WTC11 (cell line): ENCODE data around the gene TBX10. TPM values are rescaled to one million over a fixed set of nuclear protein-coding genes. Genes with fewer than 3 reads are reported as not detected.

Experiments
- ETV6 ChIP-seq: sonication (generic); formaldehyde crosslinking; IDR thresholded peaks from 2 replicates; pipeline ENCODE4 v1.8.1; 2022; ENCODE audit warnings: mild to moderate bottlenecking, missing genetic modification reagents
- FOXP1 ChIP-seq: sonication (generic); formaldehyde crosslinking; IDR thresholded peaks from 2 replicates; pipeline ENCODE4 v1.8.0; 2022; ENCODE audit warnings: missing genetic modification reagents, mild to moderate bottlenecking, moderate library complexity, borderline replicate concordance
- JAZF1 ChIP-seq: fragments of 250-450 bp; sonication (Bioruptor Pico); IDR thresholded peaks from 2 replicates; pipeline ENCODE4 v1.9.0; 2021; ENCODE audit warnings: moderate library complexity, mild to moderate bottlenecking, inconsistent platforms
- KAT7 ChIP-seq: sonication (generic); formaldehyde crosslinking; IDR thresholded peaks from 2 replicates; pipeline ENCODE4 v1.8.1; 2023; ENCODE audit warnings: missing genetic modification reagents, mild to moderate bottlenecking, borderline replicate concordance
- PRRX2 ChIP-seq: fragments of 250-450 bp; sonication (Bioruptor Pico); IDR thresholded peaks from 2 replicates; pipeline ENCODE4 v1.8.0; 2021; ENCODE audit warnings: mild to moderate bottlenecking
- ZBTB21 ChIP-seq: sonication (generic); formaldehyde crosslinking; IDR thresholded peaks from 2 replicates; pipeline ENCODE4 v1.8.1; 2023; ENCODE audit warnings: mild to moderate bottlenecking, missing genetic modification reagents, borderline replicate concordance
- ZNF671 ChIP-seq: fragments of 250-450 bp; sonication (Bioruptor Pico); IDR thresholded peaks from 2 replicates; pipeline ENCODE4 v1.8.0; 2021; ENCODE audit warnings: mild to moderate bottlenecking
- total RNA-seq: library from RNA; stranded (reverse); gene quantifications from 3 replicates; pipeline ENCODE4 v1.2.3, GENCODE V29; 2021
- TF ChIP-seq, protein P1 (sequence below): fragments of 250-450 bp; sonication (Bioruptor Pico); IDR thresholded peaks from 2 replicates; pipeline ENCODE4 v1.9.0; 2021; ENCODE audit warnings: mild to moderate bottlenecking
- TF ChIP-seq, protein P2 (sequence below): sonication (generic); formaldehyde crosslinking; IDR thresholded peaks from 2 replicates; pipeline ENCODE4 v1.8.0; 2023; ENCODE audit warnings: missing genetic modification reagents, mild to moderate bottlenecking, borderline replicate concordance
- TF ChIP-seq, protein P3 (sequence below): sonication (generic); formaldehyde crosslinking; IDR thresholded peaks from 2 replicates; pipeline ENCODE4 v1.8.1; 2022; ENCODE audit warnings: mild to moderate bottlenecking, moderate library complexity, missing genetic modification reagents
- TF ChIP-seq, protein P4 (sequence below): fragments of 200-600 bp; IDR thresholded peaks from 2 replicates; pipeline ENCODE4 v1.8.0; 2022; ENCODE audit warnings: antibody characterized with exemption
- TF ChIP-seq, protein P5 (sequence below): fragments of 250-450 bp; sonication (Bioruptor Pico); IDR thresholded peaks from 2 replicates; pipeline ENCODE4 v1.8.0; 2021; ENCODE audit warnings: mild to moderate bottlenecking
- TF ChIP-seq, protein P6 (sequence below): sonication (generic); formaldehyde crosslinking; IDR thresholded peaks from 2 replicates; pipeline ENCODE4 v1.8.0; 2022; ENCODE audit warnings: mild to moderate bottlenecking, missing genetic modification reagents

TBX10 gene
- total RNA-seq, 1 experiment from 2014 or later, result not detected

DNA sequence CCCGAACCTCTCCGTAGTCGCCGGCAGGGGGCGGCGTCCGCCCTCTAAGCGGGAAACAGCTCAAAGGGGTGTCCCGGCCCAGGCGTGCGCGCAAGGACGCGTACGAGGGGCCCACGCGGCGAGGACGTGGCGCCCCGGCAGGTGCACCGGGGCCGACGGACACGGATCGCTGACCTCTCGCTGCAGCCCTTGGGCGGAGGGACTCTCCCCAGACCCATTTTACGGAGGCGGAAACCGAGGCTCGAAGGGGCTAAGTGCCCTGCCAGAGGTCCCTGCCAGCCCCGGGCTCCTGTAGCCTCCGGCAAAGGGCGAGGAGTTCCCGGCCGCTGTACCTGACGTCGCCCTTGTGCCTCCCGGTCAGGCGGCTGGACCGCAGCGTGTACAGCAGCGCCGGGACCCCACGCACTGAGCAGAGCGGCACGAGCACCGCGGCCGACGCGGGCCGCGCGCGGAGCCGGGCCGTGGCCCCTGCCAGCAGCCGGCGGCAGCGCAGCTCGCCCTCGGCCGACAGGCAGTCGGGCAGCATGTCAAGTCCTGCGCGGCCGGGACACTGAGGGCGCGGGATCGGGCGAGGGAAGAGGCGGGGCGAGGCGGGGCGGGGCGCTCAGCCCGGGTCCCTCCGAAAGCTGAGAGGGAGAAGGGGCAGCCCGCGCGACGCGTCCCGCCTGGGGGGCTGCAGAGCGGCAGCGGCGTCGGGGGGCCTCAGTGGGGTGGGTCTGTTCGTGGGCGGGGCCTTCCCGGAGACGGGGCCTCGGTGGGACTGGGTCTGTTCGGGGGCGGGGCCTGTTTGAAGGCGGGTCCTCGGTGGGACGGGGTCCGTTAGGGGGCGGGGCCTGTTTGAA is 10.0 kb downstream of the TBX10 start, which contains the start of gene NUDT8 (continued):
- TF ChIP-seq, protein P1, sequence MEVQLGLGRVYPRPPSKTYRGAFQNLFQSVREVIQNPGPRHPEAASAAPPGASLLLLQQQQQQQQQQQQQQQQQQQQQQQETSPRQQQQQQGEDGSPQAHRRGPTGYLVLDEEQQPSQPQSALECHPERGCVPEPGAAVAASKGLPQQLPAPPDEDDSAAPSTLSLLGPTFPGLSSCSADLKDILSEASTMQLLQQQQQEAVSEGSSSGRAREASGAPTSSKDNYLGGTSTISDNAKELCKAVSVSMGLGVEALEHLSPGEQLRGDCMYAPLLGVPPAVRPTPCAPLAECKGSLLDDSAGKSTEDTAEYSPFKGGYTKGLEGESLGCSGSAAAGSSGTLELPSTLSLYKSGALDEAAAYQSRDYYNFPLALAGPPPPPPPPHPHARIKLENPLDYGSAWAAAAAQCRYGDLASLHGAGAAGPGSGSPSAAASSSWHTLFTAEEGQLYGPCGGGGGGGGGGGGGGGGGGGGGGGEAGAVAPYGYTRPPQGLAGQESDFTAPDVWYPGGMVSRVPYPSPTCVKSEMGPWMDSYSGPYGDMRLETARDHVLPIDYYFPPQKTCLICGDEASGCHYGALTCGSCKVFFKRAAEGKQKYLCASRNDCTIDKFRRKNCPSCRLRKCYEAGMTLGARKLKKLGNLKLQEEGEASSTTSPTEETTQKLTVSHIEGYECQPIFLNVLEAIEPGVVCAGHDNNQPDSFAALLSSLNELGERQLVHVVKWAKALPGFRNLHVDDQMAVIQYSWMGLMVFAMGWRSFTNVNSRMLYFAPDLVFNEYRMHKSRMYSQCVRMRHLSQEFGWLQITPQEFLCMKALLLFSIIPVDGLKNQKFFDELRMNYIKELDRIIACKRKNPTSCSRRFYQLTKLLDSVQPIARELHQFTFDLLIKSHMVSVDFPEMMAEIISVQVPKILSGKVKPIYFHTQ (CRISPR knock-in tag), result peak; percentile 73; the same call in 1 of the 2 replicates
- peak; percentile 75; the same call in 1 of the 2 replicates for TF ChIP-seq FOXP1 (CRISPR knock-in tag)
- peak; percentile 23; the same call in 1 of the 2 replicates for TF ChIP-seq ZNF671
- TF ChIP-seq, protein P2, sequence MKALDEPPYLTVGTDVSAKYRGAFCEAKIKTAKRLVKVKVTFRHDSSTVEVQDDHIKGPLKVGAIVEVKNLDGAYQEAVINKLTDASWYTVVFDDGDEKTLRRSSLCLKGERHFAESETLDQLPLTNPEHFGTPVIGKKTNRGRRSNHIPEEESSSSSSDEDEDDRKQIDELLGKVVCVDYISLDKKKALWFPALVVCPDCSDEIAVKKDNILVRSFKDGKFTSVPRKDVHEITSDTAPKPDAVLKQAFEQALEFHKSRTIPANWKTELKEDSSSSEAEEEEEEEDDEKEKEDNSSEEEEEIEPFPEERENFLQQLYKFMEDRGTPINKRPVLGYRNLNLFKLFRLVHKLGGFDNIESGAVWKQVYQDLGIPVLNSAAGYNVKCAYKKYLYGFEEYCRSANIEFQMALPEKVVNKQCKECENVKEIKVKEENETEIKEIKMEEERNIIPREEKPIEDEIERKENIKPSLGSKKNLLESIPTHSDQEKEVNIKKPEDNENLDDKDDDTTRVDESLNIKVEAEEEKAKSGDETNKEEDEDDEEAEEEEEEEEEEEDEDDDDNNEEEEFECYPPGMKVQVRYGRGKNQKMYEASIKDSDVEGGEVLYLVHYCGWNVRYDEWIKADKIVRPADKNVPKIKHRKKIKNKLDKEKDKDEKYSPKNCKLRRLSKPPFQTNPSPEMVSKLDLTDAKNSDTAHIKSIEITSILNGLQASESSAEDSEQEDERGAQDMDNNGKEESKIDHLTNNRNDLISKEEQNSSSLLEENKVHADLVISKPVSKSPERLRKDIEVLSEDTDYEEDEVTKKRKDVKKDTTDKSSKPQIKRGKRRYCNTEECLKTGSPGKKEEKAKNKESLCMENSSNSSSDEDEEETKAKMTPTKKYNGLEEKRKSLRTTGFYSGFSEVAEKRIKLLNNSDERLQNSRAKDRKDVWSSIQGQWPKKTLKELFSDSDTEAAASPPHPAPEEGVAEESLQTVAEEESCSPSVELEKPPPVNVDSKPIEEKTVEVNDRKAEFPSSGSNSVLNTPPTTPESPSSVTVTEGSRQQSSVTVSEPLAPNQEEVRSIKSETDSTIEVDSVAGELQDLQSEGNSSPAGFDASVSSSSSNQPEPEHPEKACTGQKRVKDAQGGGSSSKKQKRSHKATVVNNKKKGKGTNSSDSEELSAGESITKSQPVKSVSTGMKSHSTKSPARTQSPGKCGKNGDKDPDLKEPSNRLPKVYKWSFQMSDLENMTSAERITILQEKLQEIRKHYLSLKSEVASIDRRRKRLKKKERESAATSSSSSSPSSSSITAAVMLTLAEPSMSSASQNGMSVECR (CRISPR knock-in tag), result 0 out of 2 replicates have a peak, but pooled peaks have one; percentile 29
- TF ChIP-seq KAT7 (CRISPR knock-in tag), result peak; percentile 23; the same call in 1 of the 2 replicates
- TF ChIP-seq PRRX2 (CRISPR knock-in tag), result 0 out of 2 replicates have a peak, but pooled peaks have one; percentile 23
- no peak for TF ChIP-seq JAZF1
- TF ChIP-seq, protein P3, sequence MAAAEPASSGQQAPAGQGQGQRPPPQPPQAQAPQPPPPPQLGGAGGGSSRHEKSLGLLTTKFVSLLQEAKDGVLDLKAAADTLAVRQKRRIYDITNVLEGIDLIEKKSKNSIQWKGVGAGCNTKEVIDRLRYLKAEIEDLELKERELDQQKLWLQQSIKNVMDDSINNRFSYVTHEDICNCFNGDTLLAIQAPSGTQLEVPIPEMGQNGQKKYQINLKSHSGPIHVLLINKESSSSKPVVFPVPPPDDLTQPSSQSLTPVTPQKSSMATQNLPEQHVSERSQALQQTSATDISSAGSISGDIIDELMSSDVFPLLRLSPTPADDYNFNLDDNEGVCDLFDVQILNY (CRISPR knock-in tag), result peak; percentile 74; the same call in 1 of the 2 replicates
- TF ChIP-seq ZBTB21 (CRISPR knock-in tag), result no peak
- TF ChIP-seq, protein P4, sequence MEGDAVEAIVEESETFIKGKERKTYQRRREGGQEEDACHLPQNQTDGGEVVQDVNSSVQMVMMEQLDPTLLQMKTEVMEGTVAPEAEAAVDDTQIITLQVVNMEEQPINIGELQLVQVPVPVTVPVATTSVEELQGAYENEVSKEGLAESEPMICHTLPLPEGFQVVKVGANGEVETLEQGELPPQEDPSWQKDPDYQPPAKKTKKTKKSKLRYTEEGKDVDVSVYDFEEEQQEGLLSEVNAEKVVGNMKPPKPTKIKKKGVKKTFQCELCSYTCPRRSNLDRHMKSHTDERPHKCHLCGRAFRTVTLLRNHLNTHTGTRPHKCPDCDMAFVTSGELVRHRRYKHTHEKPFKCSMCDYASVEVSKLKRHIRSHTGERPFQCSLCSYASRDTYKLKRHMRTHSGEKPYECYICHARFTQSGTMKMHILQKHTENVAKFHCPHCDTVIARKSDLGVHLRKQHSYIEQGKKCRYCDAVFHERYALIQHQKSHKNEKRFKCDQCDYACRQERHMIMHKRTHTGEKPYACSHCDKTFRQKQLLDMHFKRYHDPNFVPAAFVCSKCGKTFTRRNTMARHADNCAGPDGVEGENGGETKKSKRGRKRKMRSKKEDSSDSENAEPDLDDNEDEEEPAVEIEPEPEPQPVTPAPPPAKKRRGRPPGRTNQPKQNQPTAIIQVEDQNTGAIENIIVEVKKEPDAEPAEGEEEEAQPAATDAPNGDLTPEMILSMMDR, result peak; percentile 93
- TF ChIP-seq, protein P5, sequence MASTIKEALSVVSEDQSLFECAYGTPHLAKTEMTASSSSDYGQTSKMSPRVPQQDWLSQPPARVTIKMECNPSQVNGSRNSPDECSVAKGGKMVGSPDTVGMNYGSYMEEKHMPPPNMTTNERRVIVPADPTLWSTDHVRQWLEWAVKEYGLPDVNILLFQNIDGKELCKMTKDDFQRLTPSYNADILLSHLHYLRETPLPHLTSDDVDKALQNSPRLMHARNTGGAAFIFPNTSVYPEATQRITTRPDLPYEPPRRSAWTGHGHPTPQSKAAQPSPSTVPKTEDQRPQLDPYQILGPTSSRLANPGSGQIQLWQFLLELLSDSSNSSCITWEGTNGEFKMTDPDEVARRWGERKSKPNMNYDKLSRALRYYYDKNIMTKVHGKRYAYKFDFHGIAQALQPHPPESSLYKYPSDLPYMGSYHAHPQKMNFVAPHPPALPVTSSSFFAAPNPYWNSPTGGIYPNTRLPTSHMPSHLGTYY, result peak; percentile 89
- TF ChIP-seq ETV6 (CRISPR knock-in tag), result peak; percentile 66; the same call in 1 of the 2 replicates
- TF ChIP-seq, protein P6, sequence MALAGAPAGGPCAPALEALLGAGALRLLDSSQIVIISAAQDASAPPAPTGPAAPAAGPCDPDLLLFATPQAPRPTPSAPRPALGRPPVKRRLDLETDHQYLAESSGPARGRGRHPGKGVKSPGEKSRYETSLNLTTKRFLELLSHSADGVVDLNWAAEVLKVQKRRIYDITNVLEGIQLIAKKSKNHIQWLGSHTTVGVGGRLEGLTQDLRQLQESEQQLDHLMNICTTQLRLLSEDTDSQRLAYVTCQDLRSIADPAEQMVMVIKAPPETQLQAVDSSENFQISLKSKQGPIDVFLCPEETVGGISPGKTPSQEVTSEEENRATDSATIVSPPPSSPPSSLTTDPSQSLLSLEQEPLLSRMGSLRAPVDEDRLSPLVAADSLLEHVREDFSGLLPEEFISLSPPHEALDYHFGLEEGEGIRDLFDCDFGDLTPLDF (CRISPR knock-in tag), result 0 out of 2 replicates have a peak, but pooled peaks have one; percentile 61
- TF ChIP-seq, all 79 proteins: peak for 21
